ACC112 (cell line): Measurements from ENCODE around the gene RANBP10.
"Not testable (repeated sequence)": the region's sequence is repeated elsewhere in the genome, so short reads cannot be mapped to it uniquely, and the experiment has no call there.

Source experiments
- H2AFZ ChIP-seq: fragments of 200-600 bp; sonication (generic); one replicate; pipeline ENCODE4 v1.6.0; 2017; ENCODE audit warnings: antibody characterized with exemption, low read length; ENCODE audit not compliant: unreplicated experiment
- H3K27ac ChIP-seq: fragments of 200-600 bp; sonication (generic); 2 replicates; pipeline ENCODE4 v1.5.1; 2014; ENCODE audit warnings: low read depth, mild to moderate bottlenecking, antibody characterized with exemption, low read length, moderate library complexity
- H3K27me3 ChIP-seq: fragments of 200-600 bp; sonication (generic); 2 replicates; pipeline ENCODE4 v1.6.1; 2014; ENCODE audit warnings: mild to moderate bottlenecking, antibody characterized with exemption, low read length, moderate library complexity, mixed read lengths; ENCODE audit not compliant: insufficient read depth
- H3K36me3 ChIP-seq: fragments of 200-600 bp; sonication (generic); 2 replicates; pipeline ENCODE4 v1.6.1; 2016; ENCODE audit warnings: mild to moderate bottlenecking, antibody characterized with exemption, low read length, moderate library complexity, mixed read lengths; ENCODE audit not compliant: insufficient read depth
- H3K4me1 ChIP-seq: fragments of 200-600 bp; sonication (generic); one replicate; pipeline ENCODE4 v1.6.1; 2016; ENCODE audit warnings: low read length, mixed read lengths; ENCODE audit not compliant: insufficient read depth, unreplicated experiment, control insufficient read depth
- H3K4me3 ChIP-seq: fragments of 200-600 bp; sonication (generic); 2 replicates; pipeline ENCODE4 v1.5.1; 2014; ENCODE audit warnings: mild to moderate bottlenecking, low read depth, low read length
- H3K79me2 ChIP-seq: fragments of 200-600 bp; sonication (generic); one replicate; pipeline ENCODE4 v1.6.0; 2016; ENCODE audit warnings: low read length; ENCODE audit not compliant: control insufficient read depth, unreplicated experiment, insufficient read depth

Gene RANBP10

GRCh38 chr16:67762385-67762784, 44.0 kb downstream of the RANBP10 start:
- H3K27ac ChIP-seq, result no peak overlapping the region
- H3K27me3 ChIP-seq, result no peaks in the 10 kb centered on the region
- no peaks in the 10 kb centered on the region for H3K79me2 ChIP-seq
- H3K4me3 ChIP-seq, result no peak overlapping the region
- H3K36me3 ChIP-seq, result no peaks in the 10 kb centered on the region
- no peak overlapping the region for H2AFZ ChIP-seq
- H3K4me1 ChIP-seq, result no peaks in the 10 kb centered on the region

GRCh38 chr16:67761924-67762323, 44.4 kb downstream of the RANBP10 start:
- H3K4me3 ChIP-seq, result no peak overlapping the region

GRCh38 chr16:67760956-67761230, 45.5 kb downstream of the RANBP10 start:
- no peak overlapping the region for H3K27ac ChIP-seq
- no peak overlapping the region for H2AFZ ChIP-seq
- H3K4me1 ChIP-seq, result no peaks in the 10 kb centered on the region
- no peak overlapping the region for H3K4me3 ChIP-seq
- no peaks in the 10 kb centered on the region for H3K36me3 ChIP-seq
- no peaks in the 10 kb centered on the region for H3K27me3 ChIP-seq
- no peaks in the 10 kb centered on the region for H3K79me2 ChIP-seq

More at GRCh38 chr16:67761924-67762323, 44.4 kb downstream of the RANBP10 start:
- no peak overlapping the region for H2AFZ ChIP-seq
- H3K79me2 ChIP-seq, result no peaks in the 10 kb centered on the region
- no peaks in the 10 kb centered on the region for H3K27me3 ChIP-seq
- no peaks in the 10 kb centered on the region for H3K4me1 ChIP-seq
- H3K27ac ChIP-seq, result no peak overlapping the region
- H3K36me3 ChIP-seq, result no peaks in the 10 kb centered on the region

DNA sequence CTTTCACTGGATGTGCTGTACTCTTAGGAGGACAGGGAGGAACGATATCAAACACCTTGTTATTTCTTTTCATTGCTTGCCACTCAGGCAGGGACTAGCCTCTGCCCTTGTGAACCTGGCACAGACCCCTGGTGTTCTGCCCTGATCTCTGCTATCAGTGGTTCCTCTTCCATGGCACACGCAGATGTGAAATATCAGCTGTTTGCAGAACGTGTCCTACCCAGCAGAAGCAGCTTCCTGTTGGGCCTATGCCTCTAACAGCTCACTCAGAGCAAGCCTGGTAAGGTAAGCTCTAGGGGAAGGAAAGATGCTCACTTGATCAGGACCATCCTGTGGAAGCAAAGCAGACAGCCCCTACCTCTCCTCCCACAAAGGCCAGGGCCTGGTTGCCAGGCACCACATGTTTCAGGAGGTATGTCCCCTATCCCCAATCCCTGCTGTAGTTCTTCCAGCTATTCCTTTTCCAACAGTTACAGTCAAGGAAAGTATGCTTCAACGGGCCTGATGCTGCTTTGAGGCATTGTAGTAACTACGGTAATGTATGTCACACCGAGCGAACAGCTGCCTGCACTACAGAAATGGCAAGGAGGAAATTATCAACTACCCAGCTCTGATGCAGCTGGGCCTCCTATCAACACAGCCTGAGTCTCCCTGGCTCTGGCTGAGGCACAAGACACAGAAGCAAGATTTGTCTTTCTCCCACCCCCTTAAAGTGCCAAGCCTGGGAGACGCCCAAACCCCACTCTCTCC, 46.0 kb downstream of the RANBP10 start:
- Histone ChIP-seq H3K27me3 (no peaks in the 10 kb centered on the region), H3K27ac (no peak overlapping the region), H2AFZ (no peak overlapping the region), H3K4me1 (no peaks in the 10 kb centered on the region), H3K4me3 (no peak overlapping the region), H3K79me2 (no peaks in the 10 kb centered on the region), H3K36me3 (no peaks in the 10 kb centered on the region)

DNA sequence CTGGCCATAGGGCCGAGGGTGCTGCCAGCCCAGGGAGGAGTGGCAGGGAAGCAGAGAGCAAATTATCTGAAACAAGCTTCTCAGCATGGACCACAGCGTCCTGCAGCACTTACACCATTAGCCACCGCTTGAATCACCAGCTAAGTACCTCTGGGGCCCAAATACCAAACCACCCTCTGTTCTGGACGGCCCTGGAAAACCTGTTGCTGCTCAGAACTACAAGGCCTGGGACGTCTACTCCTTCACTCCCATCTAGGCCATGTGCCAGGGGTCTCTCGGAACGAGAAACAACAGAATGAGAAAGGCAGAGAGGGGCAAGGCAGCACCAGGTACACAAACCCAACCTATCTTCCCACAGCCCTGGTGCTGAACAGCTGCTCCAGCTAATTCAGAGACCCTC, 47.4 kb downstream of the RANBP10 start:
- H3K27me3 ChIP-seq, result no peaks in the 10 kb centered on the region
- H3K79me2 ChIP-seq, result no peaks in the 10 kb centered on the region
- no peak overlapping the region for H3K4me3 ChIP-seq
- no peak overlapping the region for H2AFZ ChIP-seq
- no peaks in the 10 kb centered on the region for H3K36me3 ChIP-seq
- no peak overlapping the region for H3K27ac ChIP-seq
- no peaks in the 10 kb centered on the region for H3K4me1 ChIP-seq

GRCh38 chr16:67758006-67758405, 48.4 kb downstream of the RANBP10 start:
- Histone ChIP-seq H3K79me2 (no peaks in the 10 kb centered on the region), H3K27me3 (no peaks in the 10 kb centered on the region), H2AFZ (no peak overlapping the region), H3K27ac (no peak overlapping the region), H3K4me3 (no peak overlapping the region), H3K4me1 (no peaks in the 10 kb centered on the region), H3K36me3 (no peaks in the 10 kb centered on the region)

GRCh38 chr16:67752641-67753040, 53.7 kb downstream of the RANBP10 start:
- H3K79me2 ChIP-seq, result no peaks in the 10 kb centered on the region
- no peak overlapping the region for H3K27ac ChIP-seq
- no peaks in the 10 kb centered on the region for H3K36me3 ChIP-seq
- H3K4me1 ChIP-seq, result no peaks in the 10 kb centered on the region
- H2AFZ ChIP-seq, result no peak overlapping the region
- H3K4me3 ChIP-seq, result no peak overlapping the region
- H3K27me3 ChIP-seq, result no peaks in the 10 kb centered on the region

GRCh38 chr16:67751331-67751730, 55.0 kb downstream of the RANBP10 start:
- not testable (repeated sequence) for H3K36me3 ChIP-seq, H3K4me3 ChIP-seq, H3K79me2 ChIP-seq, H3K27ac ChIP-seq, H2AFZ ChIP-seq, H3K4me1 ChIP-seq, H3K27me3 ChIP-seq

GRCh38 chr16:67750466-67750865, 55.9 kb downstream of the RANBP10 start:
- no peak overlapping the region for H3K27ac ChIP-seq
- no peaks in the 10 kb centered on the region for H3K4me1 ChIP-seq
- H3K79me2 ChIP-seq, result no peaks in the 10 kb centered on the region
- H3K27me3 ChIP-seq, result no peaks in the 10 kb centered on the region
- no peak overlapping the region for H3K4me3 ChIP-seq
- no peaks in the 10 kb centered on the region for H3K36me3 ChIP-seq
- H2AFZ ChIP-seq, result no peak overlapping the region

GRCh38 chr16:67749436-67750078, 56.8 kb downstream of the RANBP10 start:
- Histone ChIP-seq H3K27me3 (no peaks in the 10 kb centered on the region), H3K4me3 (no peak overlapping the region), H3K27ac (no peak overlapping the region)

DNA sequence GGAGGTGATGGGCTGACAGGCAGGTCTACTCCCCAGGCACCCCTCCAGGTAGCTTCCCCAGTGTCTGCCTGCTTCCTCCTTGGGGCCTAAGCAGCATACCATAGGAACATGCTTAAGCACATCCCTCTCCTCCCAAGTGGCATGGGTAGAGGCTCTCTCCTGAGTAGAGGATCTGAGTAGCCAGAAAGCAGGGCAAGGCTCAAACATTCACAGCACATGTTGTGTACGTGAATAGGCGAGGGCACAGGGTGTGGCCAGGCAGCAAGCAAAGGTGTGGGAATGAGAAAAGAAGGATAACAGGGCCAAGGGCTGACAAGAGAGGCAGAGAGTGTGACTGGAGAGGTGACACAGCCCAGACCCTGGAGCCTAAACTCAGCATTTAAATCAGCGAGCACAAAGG, 57.5 kb downstream of the RANBP10 start:
- H2AFZ ChIP-seq, result no peak overlapping the region
- H3K36me3 ChIP-seq, result no peaks in the 10 kb centered on the region
- no peaks in the 10 kb centered on the region for H3K79me2 ChIP-seq
- H3K4me3 ChIP-seq, result no peak overlapping the region
- H3K27me3 ChIP-seq, result no peaks in the 10 kb centered on the region
- H3K4me1 ChIP-seq, result no peaks in the 10 kb centered on the region
- H3K27ac ChIP-seq, result no peak overlapping the region

More at GRCh38 chr16:67749436-67750078, 56.8 kb downstream of the RANBP10 start:
- H3K79me2 ChIP-seq, result no peaks in the 10 kb centered on the region
- no peak overlapping the region for H2AFZ ChIP-seq
- H3K36me3 ChIP-seq, result no peaks in the 10 kb centered on the region
- no peaks in the 10 kb centered on the region for H3K4me1 ChIP-seq
